Body of pancreas (tissue), 4 donors: ENCODE measurements around the gene RNASE1.

Source experiments
- CTCF ChIP-seq, 7 experiments: fragments of 450-650 bp in 4 of 7; fragments of 200-600 bp in 3 of 7; sonication (generic) in 3 of 7; IDR thresholded peaks; one replicate each; pipeline ENCODE4 v1.5.1; 2016 to 2019; ENCODE audit warnings: antibody characterized with exemption in 7 of 7
- POLR2A ChIP-seq, 3 donors: fragments of 450-650 bp; IDR thresholded peaks; one replicate each; pipeline ENCODE4 v1.6.1; 2016; ENCODE audit warnings: antibody characterized with exemption in 3 of 3, mild to moderate bottlenecking in 2 of 3

- TF ChIP-seq CTCF (IDR thresholded peaks at IDR 0.05), result no peak
- no peak for TF ChIP-seq POLR2A (IDR thresholded peaks at IDR 0.05)
These were observed 48.3 kb downstream of the RNASE1 start for GRCh38 chr14:20754308-20754707.
